Forelimb muscle (tissue), 1 donor: Measurements from ENCODE around the gene SGMS1. TPM values are rescaled to one million over a fixed set of nuclear protein-coding genes. Genes with fewer than 3 reads are reported as not detected.
"Not testable (repeated sequence)": the region's sequence is repeated elsewhere in the genome, so short reads cannot be mapped to it uniquely, and the experiment has no call there.

Experiments used
- DNase-seq: peaks from one replicate; pipeline ENCODE4 v3.0.0-alpha.2; 2013; ENCODE audit warnings: low read depth
- polyA plus RNA-seq: library from polyadenylated mRNA; unstranded; fragments of 120-200 nt; gene quantifications from one replicate; pipeline ENCODE4 v1.2.1, GENCODE V29; 2013; ENCODE audit not compliant: insufficient read length

The SGMS1 gene
- polyA plus RNA-seq, 1 donor: 21.1 TPM

DNA sequence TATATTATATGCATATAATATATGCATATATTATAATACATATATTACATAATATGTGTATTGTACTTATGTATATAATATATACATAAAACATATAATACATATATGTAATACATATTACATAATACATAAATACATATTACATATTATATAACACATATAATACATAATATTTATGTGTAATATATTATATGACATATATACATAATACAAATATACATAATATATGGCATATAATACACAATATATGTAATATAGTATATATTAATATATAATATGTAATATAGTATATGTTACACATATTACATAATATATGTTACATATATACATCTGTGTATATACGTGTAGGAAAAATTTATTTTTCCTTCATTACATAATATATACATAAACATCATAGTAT lies 63.4 kb downstream of the SGMS1 start:
- DNase-seq: no peak

GRCh38 chr10:50558371-50558770 lies 65.4 kb downstream of the SGMS1 start:
- no peak for DNase-seq

- DNase-seq: no peak
Observed at GRCh38 chr10:50557130-50557682, 66.5 kb downstream of the SGMS1 start.

GRCh38 chr10:50556237-50557120 lies 67.3 kb downstream of the SGMS1 start:
- no peak for DNase-seq

- DNase-seq: no peak
Observed at GRCh38 chr10:50554995-50555568, 68.7 kb downstream of the SGMS1 start.

- DNase-seq: no peak
Observed at GRCh38 chr10:50554376-50554994, 69.3 kb downstream of the SGMS1 start.

- DNase-seq: no peak
Observed at GRCh38 chr10:50552771-50553535, 70.8 kb downstream of the SGMS1 start.

DNA sequence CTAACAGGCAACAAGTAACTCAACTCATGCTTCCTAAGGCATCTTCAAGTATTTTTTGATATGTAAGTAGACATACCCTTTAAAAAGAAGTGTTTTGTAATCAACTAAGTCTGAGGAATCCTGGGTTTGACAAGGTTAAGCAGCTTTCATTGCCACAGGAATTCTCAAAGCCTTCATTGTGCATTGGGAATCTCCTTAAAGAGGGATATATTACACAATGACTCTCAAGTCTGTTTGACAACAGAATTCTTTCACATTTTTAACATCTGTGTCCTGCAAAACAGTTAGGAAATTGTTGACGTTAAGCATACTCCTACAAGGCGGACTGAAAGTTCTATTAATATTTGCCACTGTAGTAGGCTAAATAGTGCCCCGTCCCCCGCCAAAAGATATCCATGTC lies 71.4 kb downstream of the SGMS1 start:
- no peak for DNase-seq

GRCh38 chr10:50551894-50552293 lies 71.9 kb downstream of the SGMS1 start:
- no peak for DNase-seq

GRCh38 chr10:50550291-50550839 lies 73.4 kb downstream of the SGMS1 start:
- DNase-seq: no peak

DNA sequence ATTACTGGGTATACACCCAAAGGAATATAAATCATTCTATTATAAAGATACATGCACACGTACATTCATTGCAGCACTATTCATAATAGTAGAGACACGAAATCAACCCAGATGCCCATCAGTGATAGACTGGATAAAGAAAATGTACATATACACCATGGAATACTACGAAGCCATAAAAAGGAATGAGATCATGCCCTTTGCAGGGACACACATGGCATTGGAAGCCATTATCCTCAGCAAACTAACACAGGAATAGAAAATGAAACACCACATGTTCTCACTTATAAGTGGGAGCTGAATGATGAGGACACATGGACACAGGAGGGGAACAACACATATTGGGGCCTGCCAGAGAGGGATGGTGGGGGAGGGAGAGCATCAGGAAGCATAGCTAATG lies 74.6 kb downstream of the SGMS1 start:
- DNase-seq: not testable (repeated sequence)

DNA sequence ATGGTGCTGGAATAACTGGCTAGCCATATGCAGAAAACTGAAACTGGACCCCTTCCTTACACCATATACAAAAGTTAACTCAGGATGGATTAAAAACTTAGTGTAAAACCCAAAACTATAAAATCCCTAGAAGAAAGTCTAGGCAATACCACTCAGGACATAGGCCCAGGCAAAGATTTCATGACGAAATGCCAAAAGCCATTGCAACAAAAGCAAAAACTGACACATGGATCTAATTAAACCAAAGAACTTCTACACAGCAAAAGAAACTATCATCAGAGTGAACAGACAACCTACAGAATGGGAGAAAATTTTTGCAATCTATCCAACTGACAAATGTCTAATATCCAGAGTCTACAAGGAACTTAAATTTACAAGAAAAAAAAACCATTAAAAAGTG lies 75.3 kb downstream of the SGMS1 start:
- DNase-seq: not testable (repeated sequence)

DNA sequence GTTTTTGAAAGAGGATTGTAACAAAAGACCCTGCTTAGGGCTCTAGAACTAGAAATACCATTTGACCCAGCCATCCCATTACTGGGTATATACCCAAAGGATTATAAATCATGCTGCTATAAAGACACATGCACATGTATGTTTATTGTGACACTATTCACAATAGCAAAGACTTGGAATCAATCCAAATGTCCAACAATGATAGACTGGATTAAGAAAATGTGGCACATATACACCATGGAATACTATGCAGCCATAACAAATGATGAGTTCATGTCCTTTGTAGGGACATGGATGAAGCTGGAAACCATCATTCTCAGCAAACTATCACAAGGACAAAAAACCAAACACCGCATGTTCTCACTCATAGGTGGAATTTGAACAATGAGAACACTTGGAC lies 77.5 kb downstream of the SGMS1 start:
- DNase-seq: not testable (repeated sequence)

DNA sequence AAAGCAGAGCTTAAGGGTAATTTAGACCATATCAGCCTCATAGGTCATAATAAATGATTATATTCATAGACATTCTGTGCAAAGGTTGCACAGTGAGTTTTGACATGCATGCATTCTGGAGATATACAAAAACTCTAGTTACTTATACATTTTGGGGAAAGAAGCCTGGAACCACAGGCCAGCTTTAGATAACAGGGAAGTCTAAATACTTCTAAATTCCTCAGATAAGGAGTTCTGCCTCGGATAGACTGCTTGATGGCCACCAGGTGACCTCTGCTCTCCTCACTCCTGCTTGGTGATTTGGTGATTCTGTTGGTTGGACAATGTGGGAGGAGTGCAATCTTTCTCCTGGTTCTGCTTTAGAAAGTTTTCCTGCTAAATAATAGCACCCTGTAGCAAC lies 77.9 kb downstream of the SGMS1 start:
- DNase-seq: no peak

- no peak for DNase-seq
Observed at GRCh38 chr10:50544857-50545429, 78.8 kb downstream of the SGMS1 start.

GRCh38 chr10:50544095-50544856 lies 79.5 kb downstream of the SGMS1 start:
- no peak for DNase-seq

GRCh38 chr10:50542871-50543270 lies 80.9 kb downstream of the SGMS1 start:
- no peak for DNase-seq

DNA sequence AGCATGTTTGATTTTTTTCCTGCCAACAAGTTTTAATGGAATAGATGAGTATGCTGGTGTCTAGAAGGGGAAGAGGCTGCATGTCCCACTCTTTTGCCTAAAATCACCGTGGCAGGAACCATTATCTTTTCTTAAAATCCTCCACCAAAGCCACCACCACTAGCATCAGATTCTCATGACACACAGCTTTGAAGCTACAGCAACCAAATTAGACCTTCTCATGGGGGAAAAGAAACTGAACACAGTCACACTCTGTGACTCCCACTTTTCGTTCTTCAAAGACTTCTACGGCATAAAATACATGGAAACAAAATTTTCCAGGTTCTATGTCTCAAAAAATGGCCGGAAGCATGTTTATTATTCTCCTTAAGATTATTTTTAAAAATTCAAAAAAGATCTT lies 81.8 kb downstream of the SGMS1 start:
- no peak for DNase-seq

GRCh38 chr10:50541317-50541716 lies 82.4 kb downstream of the SGMS1 start:
- no peak for DNase-seq

DNA sequence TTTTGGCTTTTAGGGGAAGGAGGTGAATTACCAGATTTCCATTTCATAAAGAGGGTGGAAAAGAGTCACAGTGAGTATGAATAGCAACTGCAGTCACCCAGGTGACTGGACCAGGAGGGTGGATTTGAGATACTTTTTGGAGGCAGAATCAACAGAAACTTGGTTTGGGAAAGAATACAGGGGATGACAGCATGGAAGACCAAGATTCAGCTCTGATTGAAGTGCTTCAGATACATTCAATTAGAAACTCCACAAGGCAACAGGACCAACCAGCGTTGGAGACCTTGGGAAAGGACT lies 83.0 kb downstream of the SGMS1 start:
- DNase-seq: no peak
